Karpas-422 (cell line): Measurements from ENCODE around the gene CES3. TPM values are rescaled to one million over a fixed set of nuclear protein-coding genes. Genes with fewer than 3 reads are reported as not detected.
A peak's percentile ranks its signal among the peaks of the same experiment; 100 is the strongest.

Experiments used
- DNase-seq: peaks from one replicate; pipeline ENCODE4 v3.0.0-alpha.2; 2015
- H2AFZ ChIP-seq: fragments of 200-600 bp; sonication (generic); 2 replicates; pipeline ENCODE4 v1.6.1; 2014; ENCODE audit warnings: antibody characterized with exemption, low read length, mixed read lengths
- H3K27ac ChIP-seq: fragments of 200-600 bp; sonication (generic); 2 replicates; pipeline ENCODE4 v1.5.1; 2014; ENCODE audit warnings: mild to moderate bottlenecking, low read length, moderate library complexity
- H3K27me3 ChIP-seq: fragments of 200-600 bp; sonication (generic); 2 replicates; pipeline ENCODE4 v1.6.1; 2014; ENCODE audit warnings: low read length, mixed read lengths
- H3K36me3 ChIP-seq: fragments of 200-600 bp; sonication (generic); 2 replicates; pipeline ENCODE4 v1.6.1; 2014; ENCODE audit warnings: low read length, mixed read lengths; ENCODE audit not compliant: insufficient read depth
- H3K4me1 ChIP-seq: fragments of 200-600 bp; sonication (generic); 2 replicates; pipeline ENCODE4 v1.6.1; 2014; ENCODE audit warnings: mild to moderate bottlenecking, low read length, mixed read lengths
- H3K4me2 ChIP-seq: fragments of 200-600 bp; sonication (generic); 2 replicates; pipeline ENCODE4 v1.6.1; 2014; ENCODE audit warnings: low read length, low read depth, mild to moderate bottlenecking; ENCODE audit not compliant: poor library complexity, severe bottlenecking
- H3K4me3 ChIP-seq: fragments of 200-600 bp; sonication (generic); 2 replicates; pipeline ENCODE4 v1.5.1; 2014; ENCODE audit warnings: mild to moderate bottlenecking, antibody characterized with exemption, low read length, mixed read lengths
- H3K79me2 ChIP-seq: fragments of 200-600 bp; sonication (generic); 2 replicates; pipeline ENCODE4 v1.6.1; 2014; ENCODE audit warnings: mild to moderate bottlenecking, low read length, mixed read lengths
- H3K9ac ChIP-seq: fragments of 200-600 bp; sonication (generic); 2 replicates; pipeline ENCODE4 v1.6.0; 2014; ENCODE audit warnings: low read length
- H3K9me2 ChIP-seq: fragments of 200-600 bp; sonication (generic), shearing (Covaris generic); replicated peaks from 2 replicates; pipeline ENCODE4 v1.6.0; 2014; ENCODE audit warnings: mild to moderate bottlenecking, low read length, moderate library complexity; ENCODE audit not compliant: insufficient read depth
- H3K9me3 ChIP-seq: fragments of 300-700, 200-600 bp; sonication (generic); 2 replicates; pipeline ENCODE4 v1.6.1; 2014; ENCODE audit warnings: low read length, mixed read lengths
- H4K20me1 ChIP-seq: fragments of 200-600 bp; sonication (generic); 2 replicates; pipeline ENCODE4 v1.6.1; 2014; ENCODE audit warnings: mild to moderate bottlenecking, antibody characterized with exemption, low read length, low read depth; ENCODE audit not compliant: insufficient read depth
- total RNA-seq: library from RNA; depleted of rRNA; stranded (reverse); fragments of >200 nt; shearing (Covaris generic); gene quantifications from 2 replicates; pipeline ENCODE4 v1.2.3, GENCODE V29; 2014; ENCODE audit warnings: low replicate concordance

Gene CES3
- total RNA-seq, 1 experiment from 2014 or later = 20.9 TPM

DNA sequence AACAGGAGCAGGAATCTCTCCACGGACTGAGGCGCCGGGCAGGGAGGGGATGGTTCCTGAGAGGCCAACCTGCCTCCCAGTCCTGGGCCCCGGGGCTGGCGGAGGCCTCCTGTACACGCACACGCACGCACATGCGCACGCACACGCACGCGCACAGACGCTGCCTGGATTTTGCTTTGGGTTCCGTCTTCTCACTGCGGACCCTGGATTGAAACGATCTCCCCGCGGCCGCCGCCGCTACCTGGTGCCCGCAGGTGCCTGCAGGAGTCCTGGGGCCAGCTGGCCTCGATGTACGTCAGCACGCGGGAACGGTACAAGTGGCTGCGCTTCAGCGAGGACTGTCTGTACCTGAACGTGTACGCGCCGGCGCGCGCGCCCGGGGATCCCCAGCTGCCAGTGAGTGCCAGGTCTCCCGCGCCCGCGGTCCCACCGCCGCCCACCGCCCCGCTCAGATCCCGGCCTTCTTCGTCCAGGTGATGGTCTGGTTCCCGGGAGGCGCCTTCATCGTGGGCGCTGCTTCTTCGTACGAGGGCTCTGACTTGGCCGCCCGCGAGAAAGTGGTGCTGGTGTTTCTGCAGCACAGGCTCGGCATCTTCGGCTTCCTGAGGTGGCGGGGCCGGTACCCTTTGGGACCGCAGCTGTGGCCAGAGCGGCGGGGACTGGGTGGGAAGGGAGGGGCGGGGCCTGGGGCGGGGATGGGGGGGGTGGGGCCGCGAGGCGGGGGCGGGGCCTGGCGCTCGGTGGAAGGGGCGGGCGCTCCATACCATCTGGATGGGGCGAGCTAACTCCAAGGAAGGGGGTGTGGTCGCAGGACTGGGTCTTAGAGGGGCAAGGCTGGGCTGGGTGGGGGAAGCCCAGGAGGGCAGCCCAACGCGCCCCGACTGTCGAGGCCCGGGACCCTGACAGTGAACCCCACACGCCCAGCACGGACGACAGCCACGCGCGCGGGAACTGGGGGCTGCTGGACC lies 39.6 kb downstream of the CES3 start:
- DNase-seq = peak; percentile 65
- Histone ChIP-seq H3K4me1 (peaks cover 5% of the 10 kb centered on the region; the same call in 1 of the 2 replicates), H3K27me3 (no peaks in the 10 kb centered on the region), H3K4me2 (peak overlapping the region; percentile 42), H3K9me3 (no peaks in the 10 kb centered on the region), H4K20me1 (no peaks in the 10 kb centered on the region), H3K9ac (no peak overlapping the region; the same call in 1 of the 2 replicates), H2AFZ (0 out of 2 replicates have a peak overlapping the region, but pooled peaks have one; percentile 50), H3K9me2 (no peaks in the 10 kb centered on the region), H3K4me3 (no peak overlapping the region), H3K27ac (no peak overlapping the region), H3K79me2 (no peaks in the 10 kb centered on the region), H3K36me3 (no peaks in the 10 kb centered on the region)

GRCh38 chr16:67001726-67002125 lies 40.7 kb downstream of the CES3 start:
- Histone ChIP-seq H3K36me3 (no peaks in the 10 kb centered on the region), H3K4me2 (no peak overlapping the region), H3K27me3 (no peaks in the 10 kb centered on the region), H3K27ac (no peak overlapping the region), H3K9me3 (no peaks in the 10 kb centered on the region), H3K9me2 (no peaks in the 10 kb centered on the region), H3K4me1 (peaks cover 5% of the 10 kb centered on the region; the same call in 1 of the 2 replicates), H3K4me3 (no peak overlapping the region), H2AFZ (no peak overlapping the region), H3K79me2 (no peaks in the 10 kb centered on the region), H4K20me1 (no peaks in the 10 kb centered on the region; the same call in 1 of the 2 replicates), H3K9ac (no peak overlapping the region)
- no peak for DNase-seq

DNA sequence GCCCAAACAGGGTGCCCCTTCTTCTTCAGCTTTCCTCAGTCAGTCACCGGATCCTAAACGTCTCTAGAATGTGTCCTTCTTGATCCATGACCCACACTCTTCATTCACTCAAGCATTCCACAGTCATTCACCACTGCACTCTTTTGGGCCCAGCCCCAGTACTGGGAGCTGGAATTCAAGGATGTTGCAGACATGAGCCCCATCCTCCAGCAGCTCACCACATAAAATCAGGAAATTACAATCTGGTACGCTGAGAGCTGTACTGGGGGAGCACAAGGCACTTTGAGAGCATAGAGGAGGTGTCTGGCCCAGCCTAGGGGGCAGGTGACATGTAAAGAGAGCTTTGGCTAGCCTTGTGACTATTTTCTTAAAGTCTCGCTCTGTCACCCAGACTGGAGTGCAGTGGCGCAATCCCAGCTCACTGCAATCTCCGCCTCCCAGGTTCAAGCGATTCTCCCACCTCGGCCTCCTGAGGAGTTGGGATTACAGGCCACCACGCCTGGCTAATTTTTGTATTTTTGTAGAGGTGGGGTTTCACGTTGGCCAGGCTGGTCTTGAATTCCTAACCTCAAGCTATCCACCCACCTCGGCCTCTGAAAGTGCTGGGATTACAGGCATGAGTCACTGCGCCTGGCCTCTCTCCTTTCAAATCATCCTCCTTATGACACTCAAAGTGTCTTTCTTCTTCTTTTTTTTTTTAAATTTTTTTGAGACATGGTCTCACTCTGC lies 46.0 kb downstream of the CES3 start:
- Histone ChIP-seq H4K20me1 (no peaks in the 10 kb centered on the region; the same call in 1 of the 2 replicates), H3K4me2 (no peak overlapping the region), H3K4me1 (no peaks in the 10 kb centered on the region)

GRCh38 chr16:67009158-67009557 lies 48.1 kb downstream of the CES3 start:
- H3K79me2 ChIP-seq = no peaks in the 10 kb centered on the region
- no peaks in the 10 kb centered on the region for H3K9me2 ChIP-seq
- H3K4me2 ChIP-seq = no peak overlapping the region
- DNase-seq = no peak
- no peaks in the 10 kb centered on the region for H3K9me3 ChIP-seq
- H3K36me3 ChIP-seq = no peaks in the 10 kb centered on the region
- H3K27ac ChIP-seq = no peak overlapping the region
- peaks cover 10% of the 10 kb centered on the region for H3K4me1 ChIP-seq
- no peak overlapping the region for H3K4me3 ChIP-seq
- H2AFZ ChIP-seq = no peak overlapping the region
- H3K9ac ChIP-seq = no peak overlapping the region
- no peaks in the 10 kb centered on the region; the same call in 1 of the 2 replicates for H4K20me1 ChIP-seq
- no peaks in the 10 kb centered on the region for H3K27me3 ChIP-seq

More for the DNA sequence above, 46.0 kb downstream of the CES3 start:
- Histone ChIP-seq H2AFZ (no peak overlapping the region), H3K9me2 (no peaks in the 10 kb centered on the region), H3K36me3 (no peaks in the 10 kb centered on the region), H3K9me3 (no peaks in the 10 kb centered on the region), H3K9ac (no peak overlapping the region), H3K4me3 (no peak overlapping the region), H3K27me3 (no peaks in the 10 kb centered on the region), H3K79me2 (no peaks in the 10 kb centered on the region), H3K27ac (no peak overlapping the region)
- no peak for DNase-seq

GRCh38 chr16:67011274-67011673 lies 50.2 kb downstream of the CES3 start:
- Histone ChIP-seq H3K9me2 (no peaks in the 10 kb centered on the region), H2AFZ (no peak overlapping the region), H3K4me1 (peaks cover 16% of the 10 kb centered on the region), H3K27ac (no peak overlapping the region), H4K20me1 (no peaks in the 10 kb centered on the region; the same call in 1 of the 2 replicates), H3K36me3 (no peaks in the 10 kb centered on the region), H3K4me2 (no peak overlapping the region), H3K9me3 (no peaks in the 10 kb centered on the region), H3K79me2 (no peaks in the 10 kb centered on the region), H3K27me3 (no peaks in the 10 kb centered on the region), H3K4me3 (no peak overlapping the region), H3K9ac (no peak overlapping the region)
- DNase-seq = no peak

DNA sequence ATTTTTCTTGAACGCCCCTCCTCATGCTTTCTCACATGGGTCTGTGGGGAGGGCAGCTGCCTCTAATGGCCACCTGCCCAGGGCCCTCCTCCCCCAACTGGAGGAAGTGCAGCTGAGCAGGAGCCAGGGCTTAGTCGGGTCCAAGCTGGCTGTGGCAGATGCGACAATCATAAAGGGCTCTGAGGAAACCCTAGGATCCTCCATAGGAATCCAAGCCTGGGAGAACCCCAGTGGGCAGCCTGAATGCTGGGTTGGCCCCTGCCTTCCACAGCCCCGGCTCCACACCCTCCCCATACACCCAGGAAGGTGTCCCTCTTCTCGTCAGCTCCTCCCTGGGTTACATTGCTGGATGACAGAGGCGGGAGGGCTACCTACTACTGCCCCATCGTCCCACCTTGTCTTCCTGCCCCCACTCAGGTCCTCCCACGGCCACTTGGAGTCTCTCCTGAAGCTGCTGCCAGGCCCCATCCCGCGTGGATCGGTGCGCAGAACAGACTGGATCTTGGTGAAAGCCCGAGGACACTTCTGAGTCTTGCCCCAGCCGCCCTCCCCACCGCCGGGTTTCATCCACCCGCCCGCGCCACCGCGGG lies 52.3 kb downstream of the CES3 start:
- peak overlapping the region; percentile 88 for H3K4me2 ChIP-seq
- H2AFZ ChIP-seq = peak overlapping the region; percentile 95
- peaks cover 19% of the 10 kb centered on the region for H3K4me1 ChIP-seq
- H3K79me2 ChIP-seq = no peaks in the 10 kb centered on the region
- no peaks in the 10 kb centered on the region for H4K20me1 ChIP-seq
- no peaks in the 10 kb centered on the region for H3K9me2 ChIP-seq
- peak overlapping the region; percentile 66 for H3K4me3 ChIP-seq
- no peak for DNase-seq
- peak overlapping the region; percentile 69 for H3K9ac ChIP-seq
- H3K27ac ChIP-seq = no peak overlapping the region
- H3K27me3 ChIP-seq = no peaks in the 10 kb centered on the region
- H3K9me3 ChIP-seq = no peaks in the 10 kb centered on the region
- no peaks in the 10 kb centered on the region for H3K36me3 ChIP-seq

GRCh38 chr16:67013823-67014633 lies 53.0 kb downstream of the CES3 start:
- no peak overlapping the region for H3K27ac ChIP-seq
- no peaks in the 10 kb centered on the region for H4K20me1 ChIP-seq
- H2AFZ ChIP-seq = peak overlapping the region; percentile 95
- no peaks in the 10 kb centered on the region for H3K79me2 ChIP-seq
- H3K9ac ChIP-seq = peak overlapping the region; percentile 69
- no peaks in the 10 kb centered on the region for H3K27me3 ChIP-seq
- H3K9me3 ChIP-seq = no peaks in the 10 kb centered on the region
- DNase-seq = peak; percentile 80
- no peaks in the 10 kb centered on the region for H3K36me3 ChIP-seq
- H3K4me3 ChIP-seq = peak overlapping the region; percentile 66
- H3K4me1 ChIP-seq = peaks cover 19% of the 10 kb centered on the region
- no peaks in the 10 kb centered on the region for H3K9me2 ChIP-seq
- H3K4me2 ChIP-seq = peak overlapping the region; percentile 88
